GM19035 (cell line): ENCODE measurements around the gene KIF13A.
"Not testable (repeated sequence)": the region's sequence is repeated elsewhere in the genome, so short reads cannot be mapped to it uniquely, and the experiment has no call there.

Source experiments
- ATAC-seq: cut with Tn5 transposase; IDR thresholded peaks from one replicate; pipeline ENCODE4 v1.9.1; 2021; ENCODE audit not compliant: unreplicated experiment

KIF13A gene

DNA sequence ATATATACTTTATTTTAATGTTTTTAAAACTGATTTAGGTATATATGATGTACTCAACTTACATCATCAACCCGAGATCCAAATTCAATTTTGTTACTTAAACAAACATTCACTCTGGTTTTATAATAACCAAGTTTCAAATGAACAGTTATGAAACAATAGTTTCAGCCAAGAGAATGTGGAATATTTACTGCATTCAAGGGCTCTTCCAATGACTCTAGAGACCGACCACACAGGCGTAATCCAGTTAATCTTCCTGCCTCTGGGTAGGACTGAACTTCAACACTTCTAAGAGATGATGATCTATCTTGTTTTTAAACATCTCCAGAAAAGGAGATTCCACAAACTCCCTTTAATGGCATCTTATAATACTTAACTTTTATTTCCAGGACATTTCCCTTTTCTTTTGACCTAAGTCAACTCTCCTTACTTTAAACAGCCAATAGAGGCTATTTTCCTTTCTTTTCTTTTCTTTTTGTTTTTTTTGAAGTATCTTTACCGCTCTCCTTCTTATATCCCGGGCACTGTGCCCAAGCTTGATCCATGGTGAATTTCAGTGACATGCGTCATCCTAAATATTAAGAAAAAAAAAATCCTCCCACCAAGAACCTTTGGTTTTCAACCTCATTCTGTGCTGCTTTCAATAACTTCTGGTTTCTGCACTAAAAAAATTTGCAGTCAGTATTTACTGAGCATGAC, 110.1 kb downstream of the KIF13A start:
- no peak for ATAC-seq

DNA sequence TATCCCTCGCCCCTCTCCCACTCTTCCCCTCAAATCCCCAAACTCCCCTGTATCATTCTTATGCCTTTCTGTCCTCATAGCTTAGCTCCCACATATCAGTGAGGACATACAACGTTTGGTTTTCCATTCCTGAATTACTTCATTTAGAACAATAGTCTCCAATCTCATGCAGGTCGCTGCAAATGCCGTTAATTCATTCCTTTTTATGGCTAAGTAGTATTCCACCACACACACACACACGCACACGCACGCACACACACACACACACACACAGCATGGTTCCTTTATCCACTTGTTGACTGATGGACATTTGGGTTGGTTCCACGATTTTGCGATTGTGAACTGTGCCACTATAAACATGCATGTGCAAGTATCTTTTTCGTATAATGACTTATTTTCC, 112.7 kb downstream of the KIF13A start:
- ATAC-seq: no peak

DNA sequence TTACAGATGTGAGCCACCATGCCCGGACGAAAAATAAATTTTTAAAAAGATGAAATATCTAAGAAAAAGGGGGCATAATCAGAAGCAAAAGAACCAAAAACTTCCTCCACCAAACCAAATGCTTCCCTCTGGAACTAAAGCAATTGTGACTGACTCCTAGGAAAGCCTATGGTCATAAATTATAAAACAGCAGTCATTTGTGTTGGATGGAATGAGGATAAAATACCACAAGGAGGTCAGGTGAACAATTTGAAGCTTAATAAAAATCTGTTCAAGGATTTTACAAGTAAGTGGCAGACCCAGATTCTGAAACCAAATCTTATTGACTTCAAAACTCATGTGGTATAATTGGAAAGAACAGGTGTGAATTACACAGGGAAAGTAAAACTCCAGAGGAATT, 114.5 kb downstream of the KIF13A start:
- no peak for ATAC-seq

DNA sequence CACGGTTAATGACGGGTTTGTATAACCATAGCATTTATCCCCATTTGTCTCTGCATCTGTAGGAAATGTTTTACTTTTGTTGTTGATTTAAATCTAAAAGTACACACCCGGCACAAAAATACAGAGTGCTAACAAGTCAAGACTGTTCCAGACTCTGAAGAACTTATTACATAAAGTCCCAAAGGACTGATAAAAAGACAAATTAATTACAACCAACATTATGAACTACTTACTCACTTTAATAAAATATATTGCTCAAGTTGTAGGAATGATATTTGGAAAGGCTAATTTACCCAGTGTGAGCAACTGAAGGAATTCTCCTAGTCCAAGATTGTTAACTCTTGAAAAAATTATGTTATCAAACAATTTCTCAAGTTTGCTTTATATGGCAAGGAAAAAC, 115.6 kb downstream of the KIF13A start:
- ATAC-seq: no peak

DNA sequence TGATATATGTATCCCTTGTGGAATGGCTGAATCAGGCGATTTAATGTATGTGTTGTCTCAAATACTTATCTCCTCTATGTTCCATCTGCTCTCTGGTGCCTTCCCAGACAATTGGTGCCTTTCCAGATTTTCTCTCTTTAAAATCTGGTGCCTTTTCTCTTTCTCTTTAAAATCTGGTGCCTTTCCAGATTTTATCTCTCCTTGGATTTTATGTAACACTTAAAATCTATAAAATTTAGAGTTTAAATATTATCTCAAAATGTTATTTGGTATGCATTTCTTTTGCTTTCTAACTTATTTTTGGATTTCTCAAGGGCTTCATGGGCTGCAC, 116.3 kb downstream of the KIF13A start:
- ATAC-seq: no peak

DNA sequence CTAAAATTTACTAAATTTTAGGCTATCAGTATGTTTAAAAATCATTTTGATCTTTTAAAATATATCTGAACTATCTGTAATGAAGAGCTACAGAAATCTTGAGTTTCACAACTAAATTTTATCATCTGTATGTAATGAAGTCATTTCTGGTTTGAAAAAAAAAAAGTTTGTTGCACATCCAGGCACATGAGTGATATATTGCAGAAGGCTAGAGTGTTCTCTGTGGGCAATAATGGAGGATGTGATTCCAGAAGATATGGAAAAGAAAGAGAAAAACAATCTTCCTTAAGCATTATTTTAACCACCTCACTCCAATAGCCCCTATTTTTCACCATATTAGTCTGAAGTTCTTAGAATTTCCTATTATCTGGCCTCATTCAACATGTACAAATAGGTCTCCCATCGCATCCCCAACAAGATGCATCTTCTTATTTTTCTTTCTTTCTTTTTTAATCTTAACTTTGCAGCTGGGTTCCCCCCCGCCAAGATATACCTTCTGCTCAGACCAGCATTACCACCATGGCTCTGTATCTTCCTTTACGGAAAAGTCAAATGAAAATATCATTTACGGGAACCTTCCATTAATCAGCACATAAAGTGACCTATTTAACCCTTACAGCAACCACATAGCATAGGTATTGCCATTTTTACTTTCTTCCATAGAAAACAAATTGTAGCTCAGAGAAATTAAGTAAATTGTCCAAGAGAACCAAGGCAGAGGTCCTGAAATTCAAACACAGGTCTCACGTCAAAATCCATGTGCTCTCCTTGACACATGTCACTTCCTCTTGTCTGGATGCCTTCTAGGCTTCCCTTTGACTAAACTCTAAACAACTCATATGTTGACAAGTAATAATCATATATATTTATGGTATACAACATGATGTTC, 116.9 kb downstream of the KIF13A start:
- no peak for ATAC-seq

DNA sequence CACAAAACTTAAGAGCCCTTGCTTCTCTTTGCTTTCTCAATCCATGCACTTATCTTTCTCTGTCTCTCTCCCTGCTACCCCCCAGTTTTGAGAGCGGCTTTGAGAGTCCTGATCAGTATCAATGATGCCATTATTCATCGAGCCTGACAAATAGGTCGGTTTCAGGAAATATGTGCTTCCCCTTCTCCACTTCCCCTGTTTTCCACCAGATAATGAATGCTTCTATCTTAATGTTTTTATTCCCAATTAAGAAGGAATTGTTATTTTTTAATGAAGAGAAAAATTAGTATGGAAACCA, 117.7 kb downstream of the KIF13A start:
- ATAC-seq: no peak

DNA sequence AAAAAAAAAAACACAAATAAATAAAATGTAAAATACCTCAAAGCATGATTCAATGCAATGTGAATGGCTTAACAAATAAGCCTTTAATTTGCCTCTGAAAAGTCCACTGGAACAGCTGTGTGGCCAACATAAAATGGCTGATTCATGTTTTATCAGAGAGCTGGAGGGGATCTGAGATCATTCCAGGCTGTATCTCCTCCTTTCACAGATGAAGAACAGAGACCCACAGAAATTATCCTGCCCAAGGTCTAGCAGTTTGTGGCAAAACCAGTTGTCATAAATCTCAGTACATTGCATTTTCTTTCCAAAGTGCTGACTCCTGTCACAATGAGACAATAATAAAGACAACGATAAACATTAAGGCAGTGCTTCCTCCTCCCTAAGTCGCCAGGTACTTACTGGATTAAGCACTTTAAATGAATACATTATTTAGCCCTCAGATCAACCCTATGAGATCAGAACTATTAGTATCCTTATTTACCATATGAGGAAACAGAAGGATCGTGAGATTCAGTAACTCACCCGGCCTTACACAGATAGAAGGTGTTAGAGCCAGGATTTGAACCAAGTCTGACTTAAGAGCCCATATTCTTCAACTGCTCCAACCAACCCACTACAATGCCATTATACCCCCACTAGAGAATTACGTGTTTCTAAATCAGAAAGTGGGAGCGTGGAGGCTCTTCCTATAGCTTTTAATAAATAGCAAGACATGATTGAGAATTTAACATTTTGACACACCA, 118.3 kb downstream of the KIF13A start:
- no peak for ATAC-seq

DNA sequence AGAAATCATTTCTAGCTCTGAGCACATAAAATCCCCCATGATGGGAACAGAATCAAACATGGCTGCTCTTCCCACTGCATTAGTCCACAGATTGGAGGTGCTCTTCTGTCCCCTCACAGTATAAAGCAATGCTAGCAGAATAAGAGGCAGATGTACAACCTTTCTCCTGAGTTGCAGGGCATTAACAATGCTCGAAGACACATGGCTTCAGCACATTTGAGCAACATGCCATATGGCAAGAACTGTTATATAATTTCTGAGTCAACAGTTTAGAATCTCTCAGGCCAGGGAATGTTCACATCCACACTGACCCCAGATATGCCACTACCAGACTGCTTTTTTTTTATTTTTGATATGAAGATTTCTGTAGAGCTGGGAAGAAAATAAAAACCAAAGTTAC, 119.6 kb downstream of the KIF13A start:
- ATAC-seq: no peak

DNA sequence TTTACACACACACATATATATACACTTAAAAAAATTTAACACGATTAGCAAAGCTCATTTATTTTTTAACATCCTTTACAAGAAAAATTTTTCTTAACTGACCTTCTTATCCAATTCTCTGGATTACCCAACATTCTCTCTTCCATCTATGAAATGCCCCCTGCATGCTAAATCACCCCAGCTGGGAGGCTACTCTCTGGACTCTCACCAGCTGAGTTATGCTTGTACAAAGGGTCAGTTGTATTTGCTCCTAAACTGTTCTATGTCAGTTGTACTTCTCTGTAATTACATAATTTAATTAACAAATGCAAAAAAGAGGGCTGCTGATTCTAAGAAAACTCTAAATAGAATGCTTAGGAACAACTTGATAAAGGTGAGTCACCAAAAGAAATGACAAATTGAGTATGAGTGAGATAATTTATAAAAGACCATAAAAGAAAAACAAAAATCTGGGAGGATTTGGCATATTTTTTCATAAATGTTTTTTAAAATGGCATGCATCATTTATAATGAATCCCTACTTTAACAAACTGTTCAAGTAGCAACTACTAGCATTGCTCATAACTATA, 120.5 kb downstream of the KIF13A start:
- ATAC-seq: no peak

DNA sequence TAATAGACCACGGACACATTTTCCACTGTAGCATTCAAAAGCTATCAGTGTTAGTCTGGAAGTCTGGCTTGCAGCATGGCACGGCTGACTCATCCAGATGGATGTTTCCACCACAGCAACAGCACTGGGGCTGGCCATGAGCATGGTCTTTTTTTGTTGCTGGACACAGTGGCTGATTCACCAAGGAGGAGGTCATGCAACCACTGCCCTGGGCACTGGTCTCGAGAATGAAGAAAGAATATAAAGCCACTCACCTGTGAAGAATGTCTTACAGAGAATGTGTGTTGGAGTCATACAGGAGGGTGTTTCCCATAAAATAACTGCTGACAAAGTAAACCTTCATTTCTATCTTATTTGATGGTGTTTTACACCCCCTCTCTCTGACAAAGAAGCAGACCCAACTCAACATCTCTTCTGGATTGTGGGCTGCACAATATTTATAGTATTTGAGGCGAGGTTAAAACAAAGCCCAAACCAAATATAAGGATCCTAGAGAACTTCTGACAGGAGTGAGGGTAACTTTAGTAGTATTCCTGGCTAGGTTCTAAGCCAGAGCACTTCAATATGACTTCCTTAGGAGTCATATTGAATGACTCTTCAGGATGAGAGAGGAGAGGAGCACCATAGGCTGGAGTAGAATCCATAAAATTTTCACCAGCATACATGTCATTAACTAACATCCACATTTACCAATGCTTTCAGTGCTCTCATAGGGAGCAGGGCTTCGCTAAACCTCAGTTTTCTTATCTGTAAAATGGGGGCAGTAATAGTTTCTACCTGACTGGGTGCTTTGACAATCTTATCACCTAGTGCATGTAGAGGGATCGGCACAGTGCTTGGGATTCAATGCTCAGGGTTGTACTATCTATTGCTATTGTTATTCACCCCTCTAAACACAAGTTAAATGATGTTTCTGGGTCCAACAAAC, 121.4 kb downstream of the KIF13A start:
- no peak for ATAC-seq

DNA sequence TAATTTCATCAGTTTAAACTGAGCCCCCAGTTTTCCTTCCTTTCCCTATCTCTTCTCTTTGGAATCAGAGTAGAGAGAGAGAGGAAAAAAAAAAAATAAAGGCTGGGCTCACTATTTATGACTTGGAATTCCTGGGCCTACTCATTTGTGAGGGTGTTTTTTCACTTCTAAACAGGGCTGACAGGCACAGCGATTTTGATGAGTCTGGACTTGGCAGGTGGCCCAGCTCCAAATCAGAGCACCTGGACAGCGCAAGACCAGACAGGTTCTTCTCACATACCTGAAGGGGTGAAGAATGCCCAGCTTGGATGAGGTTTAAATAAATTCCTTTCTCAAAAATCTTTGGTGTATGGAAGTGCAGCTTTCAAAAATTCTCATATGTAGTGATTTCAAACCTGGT, 122.2 kb downstream of the KIF13A start:
- no peak for ATAC-seq

DNA sequence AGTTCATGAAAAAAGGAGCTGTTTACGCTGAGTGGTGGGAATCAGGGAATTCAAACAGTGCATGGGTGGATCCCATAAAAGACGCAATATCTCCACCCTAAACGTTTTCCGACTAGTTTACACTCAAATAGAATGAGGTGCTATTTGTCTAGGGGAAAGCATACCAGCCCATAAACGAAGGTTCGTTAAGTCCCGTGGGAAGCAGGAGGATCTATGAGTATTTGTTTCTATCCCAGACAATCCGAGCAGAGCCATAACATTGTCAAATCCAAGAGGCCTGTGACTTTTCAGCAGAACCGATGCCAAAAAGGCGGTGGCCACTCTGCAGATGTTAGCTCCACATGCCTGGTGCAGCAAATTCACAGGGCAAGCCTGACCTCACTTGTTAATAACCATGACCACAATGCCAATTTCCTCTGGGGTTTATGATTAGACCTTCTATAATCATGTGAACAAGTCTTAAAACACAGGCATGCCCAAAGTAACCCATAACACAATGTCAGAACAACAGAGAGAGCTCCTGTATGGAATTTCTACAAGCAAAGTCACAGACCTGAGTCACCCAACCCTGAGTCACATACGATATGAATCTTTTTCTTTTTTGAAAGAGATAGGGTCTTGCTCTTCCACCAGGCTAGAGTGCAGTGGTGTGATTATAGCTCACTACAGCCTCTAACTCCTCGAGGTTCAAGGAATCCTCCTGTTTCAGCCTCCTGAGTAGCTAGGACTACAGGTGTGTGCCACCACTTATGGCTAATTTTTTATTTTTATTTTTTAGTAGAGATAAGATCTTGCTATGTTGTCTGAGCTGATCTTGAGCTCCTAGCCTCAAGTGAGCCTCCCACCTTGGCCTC, 123.3 kb downstream of the KIF13A start:
- no peak for ATAC-seq

DNA sequence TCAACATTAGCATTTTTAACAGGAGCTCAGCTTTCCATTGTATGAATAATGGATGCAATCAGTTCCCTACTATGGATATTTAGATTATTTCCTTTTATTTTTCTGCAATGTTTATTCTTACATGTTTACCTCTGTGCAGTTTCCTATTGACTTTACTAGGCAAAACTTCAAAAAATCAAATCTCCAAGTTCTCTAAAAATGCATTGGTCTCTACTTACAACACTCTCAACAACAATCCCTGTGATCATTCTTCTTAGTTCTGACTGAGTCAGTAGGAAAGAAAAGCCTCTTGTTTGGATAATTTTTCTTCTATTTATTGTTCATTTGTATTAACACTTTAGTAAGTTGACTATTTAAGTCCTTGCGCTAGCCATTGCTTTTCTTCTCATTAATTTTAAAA, 126.1 kb downstream of the KIF13A start:
- ATAC-seq: no peak

DNA sequence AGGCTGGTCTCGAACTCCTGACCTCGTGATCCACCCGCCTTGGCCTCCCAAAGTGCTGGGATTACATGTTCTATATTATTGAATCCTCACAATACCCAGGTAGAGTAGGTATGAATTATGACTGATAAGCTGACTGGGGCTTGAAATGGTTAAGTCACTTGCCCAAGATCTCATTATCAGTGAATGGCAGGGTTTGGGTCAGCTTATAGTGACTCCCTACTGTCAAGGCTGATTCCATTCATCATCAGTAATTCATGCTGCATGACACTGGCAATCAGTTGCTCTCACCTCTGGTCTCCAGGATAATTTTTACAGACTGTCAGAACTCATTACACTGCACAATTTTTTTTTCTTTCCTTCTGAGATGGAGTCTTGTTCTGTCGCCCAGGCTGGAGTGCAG, 127.6 kb downstream of the KIF13A start:
- ATAC-seq: no peak

DNA sequence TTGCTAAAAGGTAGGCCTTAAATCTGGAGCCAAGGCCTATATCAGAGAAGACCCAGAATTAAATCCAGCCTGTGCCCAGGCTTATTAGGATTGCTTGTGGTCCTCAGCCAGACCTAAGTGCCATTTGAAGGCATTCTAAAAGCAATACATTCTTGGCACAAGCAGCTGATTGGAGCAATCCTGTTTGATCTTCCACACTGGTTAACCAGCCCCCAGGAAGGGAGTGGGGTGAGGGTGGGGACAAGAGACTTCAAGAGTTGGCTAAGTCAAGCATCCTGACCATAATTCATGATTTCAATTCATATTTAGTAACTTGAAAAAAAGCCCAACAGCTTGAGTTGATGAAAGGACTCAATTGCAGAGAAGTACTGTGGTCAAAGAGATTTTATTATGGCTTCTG, 128.9 kb downstream of the KIF13A start:
- ATAC-seq: no peak

DNA sequence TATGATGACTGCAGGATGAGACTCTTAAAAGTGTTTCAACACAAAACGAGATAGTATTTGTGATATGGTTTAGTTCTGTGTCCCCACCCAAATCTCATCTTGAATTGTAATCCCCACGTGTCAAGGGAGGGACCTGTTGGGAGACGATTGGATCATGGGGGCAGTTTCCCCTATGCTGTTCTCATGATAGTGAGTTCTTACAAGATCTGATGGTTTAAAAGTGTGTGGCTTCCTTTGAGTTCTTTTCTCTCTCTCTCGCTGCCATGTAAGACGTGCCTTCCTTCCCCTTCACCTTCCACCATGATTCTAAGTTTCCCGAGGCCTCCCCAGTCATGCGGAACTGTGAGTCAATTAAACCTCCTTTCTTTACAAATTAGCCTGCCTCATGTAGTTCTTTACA, 130.2 kb downstream of the KIF13A start:
- not testable (repeated sequence) for ATAC-seq

DNA sequence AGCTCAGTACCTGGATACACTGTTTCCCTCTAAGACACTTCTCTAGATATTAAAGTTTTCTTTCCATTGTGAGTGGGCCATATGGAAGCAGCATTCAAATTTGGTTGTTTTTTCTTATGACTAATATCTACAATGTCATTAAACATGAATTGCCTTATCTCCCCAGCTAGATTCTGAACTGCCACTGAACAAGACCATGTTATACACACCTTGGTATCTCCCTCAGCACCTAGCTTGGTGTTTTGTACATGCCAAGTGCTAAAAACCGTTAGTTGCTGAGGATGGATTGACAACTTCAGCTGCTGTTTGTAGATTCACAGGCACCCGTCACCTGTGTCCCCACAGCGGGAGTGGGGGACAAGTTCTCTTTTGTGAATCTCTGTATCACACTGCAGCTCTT, 131.1 kb downstream of the KIF13A start:
- ATAC-seq: no peak

DNA sequence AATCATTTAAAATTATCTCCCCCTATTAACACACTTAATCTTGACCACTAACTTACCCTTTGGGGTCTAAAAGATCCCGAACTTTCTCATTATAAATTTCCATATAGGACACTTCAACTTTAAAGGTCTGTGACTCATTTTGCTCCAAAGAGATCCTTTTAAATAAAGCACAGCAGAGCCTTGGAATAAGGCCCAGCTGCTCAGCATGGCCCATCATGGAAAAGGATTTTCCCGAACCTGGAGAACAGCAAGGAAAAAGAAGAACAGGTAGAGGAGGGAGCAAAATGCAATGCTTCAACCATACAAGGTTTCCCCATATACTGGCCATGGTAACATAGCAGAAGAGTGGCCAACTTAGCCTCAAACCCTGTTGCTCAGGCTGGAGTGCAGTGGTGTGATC, 132.1 kb downstream of the KIF13A start:
- no peak for ATAC-seq

DNA sequence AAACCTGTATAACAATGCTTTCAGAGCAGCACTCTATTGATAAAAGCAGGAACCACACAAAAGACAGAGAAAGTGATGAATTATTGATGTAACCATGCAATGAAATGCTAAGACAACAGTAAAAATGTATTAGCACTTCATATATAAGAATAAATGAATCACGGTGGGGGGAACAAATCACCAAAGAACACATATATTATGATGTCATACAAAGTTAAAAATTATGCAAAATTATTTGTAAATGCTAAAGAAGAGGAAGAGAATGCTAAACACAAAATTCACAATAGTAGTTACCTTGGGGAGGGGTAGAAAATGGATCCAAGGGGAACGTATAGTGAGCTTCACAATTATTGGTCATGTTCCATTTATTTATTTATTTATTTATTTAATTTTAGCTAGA, 133.9 kb downstream of the KIF13A start:
- no peak for ATAC-seq
